Renal pelvis (tissue), 4 donors: ENCODE measurements around the gene COL12A1. TPM values are rescaled to one million over a fixed set of nuclear protein-coding genes. Genes with fewer than 3 reads are reported as not detected.

ENCODE experiments used
- DNase-seq: peaks from one replicate; pipeline ENCODE4 v3.0.0-alpha.2; 2013
- polyA plus RNA-seq, 3 donors: library from polyadenylated mRNA; unstranded; fragments of 120-200 nt; gene quantifications; one replicate each; pipeline ENCODE4 v1.2.1, GENCODE V29; 2013; ENCODE audit not compliant: insufficient read length in 3 of 3

Gene COL12A1
- polyA plus RNA-seq, 3 donors: 54.9 to 74.1 (median 68.6) TPM

DNA sequence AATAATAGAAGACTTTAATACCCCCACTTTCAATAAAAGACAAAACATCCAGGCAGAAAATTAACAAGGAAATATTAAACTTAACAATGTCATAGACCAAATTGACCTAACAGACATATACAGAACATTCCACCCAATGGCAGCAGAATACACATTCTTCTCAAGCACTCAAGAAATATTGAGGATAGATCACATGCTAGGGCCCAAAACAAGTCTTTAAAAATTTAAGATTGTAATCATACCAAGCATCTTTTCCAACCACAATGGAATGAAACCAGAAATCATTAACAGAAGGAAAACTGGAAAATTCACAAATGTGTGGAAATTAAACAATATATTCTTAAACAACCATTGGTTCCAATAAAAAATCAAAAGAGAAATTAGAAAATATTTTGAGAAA, 161.0 kb downstream of the COL12A1 start:
- DNase-seq: no peak

DNA sequence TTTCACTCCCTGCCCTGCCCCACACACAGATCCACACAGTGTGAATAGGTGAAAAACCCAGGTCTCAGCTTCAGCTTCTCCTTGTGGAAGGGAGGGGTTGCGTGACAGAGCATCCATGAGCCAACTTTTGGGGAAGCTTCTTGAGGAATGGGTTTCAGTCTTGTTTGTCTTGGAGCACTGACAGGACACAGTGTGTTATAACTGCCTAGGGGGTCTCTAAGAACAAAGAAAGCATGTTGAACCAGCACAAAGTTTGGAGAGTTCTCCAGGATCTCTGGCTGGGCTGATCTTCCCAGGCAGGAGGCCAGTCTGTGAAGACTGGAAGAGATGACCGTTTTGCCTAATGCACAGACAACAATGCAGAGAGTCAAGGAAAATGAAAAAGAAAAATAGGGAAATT, 164.5 kb downstream of the COL12A1 start:
- DNase-seq: no peak

Other genes with a start within 250 kb of the COL12A1 start
- gene COX7A2, start 37.7 kb upstream of the COL12A1 start, polyA plus RNA-seq: 100 to 1,000 TPM; 228 to 287 (median 285) TPM
- 100 to 1,000 TPM; 104 to 118 (median 110) TPM for gene TMEM30A, start 78.7 kb upstream of the COL12A1 start, polyA plus RNA-seq